ENCODE data around the gene ZNF778. TPM values are rescaled to one million over a fixed set of nuclear protein-coding genes. Genes with fewer than 3 reads are reported as not detected.

The ZNF778 gene
- total RNA-seq, 1 experiment from 2014 or later, result 19.5 TPM

DNA sequence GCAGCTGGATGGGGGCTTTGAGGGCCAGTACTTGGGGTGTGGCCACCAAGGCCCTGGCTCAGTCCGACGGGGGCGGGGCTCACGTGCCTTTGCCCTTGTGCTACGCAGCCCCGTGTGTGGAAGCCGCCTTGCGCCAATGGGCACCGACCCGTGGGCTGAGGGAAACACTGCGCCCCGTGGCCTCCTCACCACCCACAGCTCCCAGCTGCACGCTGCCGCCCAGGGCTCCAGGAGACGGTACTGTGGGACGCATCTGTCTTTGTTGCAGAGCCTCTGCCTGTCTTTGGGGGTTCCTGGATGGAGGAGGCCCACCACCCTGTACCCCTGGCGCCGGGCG, 38.4 kb upstream of the ZNF778 start:
- Histone ChIP-seq H3K4me3 (replicated peaks in 1 of 2; ENCODE audit: low read depth in 1 of 2, low read length in 2 of 2) (no peak overlapping the region), H3K27ac (ENCODE audit: low read depth, low read length) (no peak overlapping the region), H3K9me2 (ENCODE audit: insufficient read depth) (no peaks in the 10 kb centered on the region), H3K27me3 (ENCODE audit: insufficient read depth, low read length) (no peaks in the 10 kb centered on the region), H3K36me3 (ENCODE audit: control insufficient read depth in 1 of 2, insufficient read depth in 2 of 2, low read length in 2 of 2) (no peaks in the 10 kb centered on the region), H3K9ac (ENCODE audit: low read length) (no peak overlapping the region), H3K4me2 (ENCODE audit: low read length) (no peak overlapping the region), H3K79me2 (ENCODE audit: insufficient read depth, low read length) (no peaks in the 10 kb centered on the region), H4K20me1 (ENCODE audit: insufficient read depth) (no peaks in the 10 kb centered on the region), H2AFZ (ENCODE audit: low read depth, low read length, poor library complexity, severe bottlenecking) (no peak overlapping the region), H3K9me3 (ENCODE audit: control insufficient read depth in 1 of 2, insufficient read depth in 1 of 2, low read depth in 1 of 2, low read length in 2 of 2) (no peaks in the 10 kb centered on the region), H3K4me1 (ENCODE audit: control insufficient read depth in 1 of 2, insufficient read depth in 2 of 2, low read length in 2 of 2) (peaks cover 5 to 12% of the 10 kb centered on the region in 2 experiments; a peak in 3 of 4 replicates)
- TF ChIP-seq ZBTB33 (IDR thresholded peaks at IDR 0.05; ENCODE audit: extremely low read depth, insufficient replicate concordance, low read length), result no peak
- no peak for TF ChIP-seq EZH2 (IDR thresholded peaks at IDR 0.05)
- ATAC-seq, result no peak
- no peak for DNase-seq (ENCODE audit: low read depth, low spot score)
- no TSS peak for BruUV-seq (replicated peaks)
- intact Hi-C loops (cut with micrococcal nuclease), result no loop called here
- ChIA-PET CTCF (no interaction called here), RAD21 (ENCODE audit: low non-redundant PET in 1 of 2, low total read pairs in 2 of 2, uncharacterized antibody in 2 of 2, unreplicated experiment in 2 of 2) (no interaction called here), POLR2A (interaction anchor here (1.0 kb wide), 1 partner anchor 14 kb away, joined by 4 read pairs; no protein-coding TSS in a partner anchor)

GRCh38 chr16:89179656-89180315, 37.7 kb upstream of the ZNF778 start:
- H3K4me1 ChIP-seq (ENCODE audit: control insufficient read depth in 1 of 2, insufficient read depth in 2 of 2, low read length in 2 of 2), result peaks cover 5 to 12% of the 10 kb centered on the region in 2 experiments; a peak in 3 of 4 replicates
- no peak overlapping the region for H3K4me3 ChIP-seq (replicated peaks in 1 of 2; ENCODE audit: low read depth in 1 of 2, low read length in 2 of 2)
- no peaks in the 10 kb centered on the region for H3K79me2 ChIP-seq (ENCODE audit: insufficient read depth, low read length)
- no TSS peak for BruUV-seq (replicated peaks)
- ATAC-seq (no peak), DNase-seq (ENCODE audit: low read depth, low spot score) (no peak)
- H3K27ac ChIP-seq (ENCODE audit: low read depth, low read length), result no peak overlapping the region
- no peaks in the 10 kb centered on the region for H3K9me2 ChIP-seq (ENCODE audit: insufficient read depth)
- intact Hi-C loops (cut with micrococcal nuclease), result no loop called here
- no peaks in the 10 kb centered on the region for H3K36me3 ChIP-seq (ENCODE audit: control insufficient read depth in 1 of 2, insufficient read depth in 2 of 2, low read length in 2 of 2)
- ChIA-PET RAD21 (ENCODE audit: low non-redundant PET in 1 of 2, low total read pairs in 2 of 2, uncharacterized antibody in 2 of 2, unreplicated experiment in 2 of 2) (no interaction called here), CTCF (interaction anchor here (1.8 kb wide), 1 partner anchor 13 kb away, joined by 4 read pairs; no protein-coding TSS in a partner anchor), POLR2A (interaction anchor here (1.0 kb wide), 1 partner anchor 13 kb away, joined by 4 read pairs; no protein-coding TSS in a partner anchor)
- H3K27me3 ChIP-seq (ENCODE audit: insufficient read depth, low read length), result no peaks in the 10 kb centered on the region
- H3K9ac ChIP-seq (ENCODE audit: low read length), result no peak overlapping the region
- no peaks in the 10 kb centered on the region for H3K9me3 ChIP-seq (ENCODE audit: control insufficient read depth in 1 of 2, insufficient read depth in 1 of 2, low read depth in 1 of 2, low read length in 2 of 2)
- H4K20me1 ChIP-seq (ENCODE audit: insufficient read depth), result no peaks in the 10 kb centered on the region
- H3K4me2 ChIP-seq (ENCODE audit: low read length), result no peak overlapping the region
- no peak overlapping the region for H2AFZ ChIP-seq (ENCODE audit: low read depth, low read length, poor library complexity, severe bottlenecking)
- TF ChIP-seq EZH2phosphoT487 (IDR thresholded peaks at IDR 0.05; ENCODE audit: borderline replicate concordance), result no peak
- no peak for TF ChIP-seq YY1 (IDR thresholded peaks at IDR 0.05; ENCODE audit: extremely low read depth, insufficient replicate concordance, low read depth, low read length)
- TF ChIP-seq SP1 (IDR thresholded peaks at IDR 0.05; ENCODE audit: low read depth), result no peak
- TF ChIP-seq ZBTB33 (IDR thresholded peaks at IDR 0.05; ENCODE audit: extremely low read depth, insufficient replicate concordance, low read length), result no peak
- TF ChIP-seq, protein P1, sequence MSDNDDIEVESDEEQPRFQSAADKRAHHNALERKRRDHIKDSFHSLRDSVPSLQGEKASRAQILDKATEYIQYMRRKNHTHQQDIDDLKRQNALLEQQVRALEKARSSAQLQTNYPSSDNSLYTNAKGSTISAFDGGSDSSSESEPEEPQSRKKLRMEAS (IDR thresholded peaks at IDR 0.05), result no peak
- TF ChIP-seq JUND (IDR thresholded peaks at IDR 0.05), result no peak
- TF ChIP-seq, protein P2, sequence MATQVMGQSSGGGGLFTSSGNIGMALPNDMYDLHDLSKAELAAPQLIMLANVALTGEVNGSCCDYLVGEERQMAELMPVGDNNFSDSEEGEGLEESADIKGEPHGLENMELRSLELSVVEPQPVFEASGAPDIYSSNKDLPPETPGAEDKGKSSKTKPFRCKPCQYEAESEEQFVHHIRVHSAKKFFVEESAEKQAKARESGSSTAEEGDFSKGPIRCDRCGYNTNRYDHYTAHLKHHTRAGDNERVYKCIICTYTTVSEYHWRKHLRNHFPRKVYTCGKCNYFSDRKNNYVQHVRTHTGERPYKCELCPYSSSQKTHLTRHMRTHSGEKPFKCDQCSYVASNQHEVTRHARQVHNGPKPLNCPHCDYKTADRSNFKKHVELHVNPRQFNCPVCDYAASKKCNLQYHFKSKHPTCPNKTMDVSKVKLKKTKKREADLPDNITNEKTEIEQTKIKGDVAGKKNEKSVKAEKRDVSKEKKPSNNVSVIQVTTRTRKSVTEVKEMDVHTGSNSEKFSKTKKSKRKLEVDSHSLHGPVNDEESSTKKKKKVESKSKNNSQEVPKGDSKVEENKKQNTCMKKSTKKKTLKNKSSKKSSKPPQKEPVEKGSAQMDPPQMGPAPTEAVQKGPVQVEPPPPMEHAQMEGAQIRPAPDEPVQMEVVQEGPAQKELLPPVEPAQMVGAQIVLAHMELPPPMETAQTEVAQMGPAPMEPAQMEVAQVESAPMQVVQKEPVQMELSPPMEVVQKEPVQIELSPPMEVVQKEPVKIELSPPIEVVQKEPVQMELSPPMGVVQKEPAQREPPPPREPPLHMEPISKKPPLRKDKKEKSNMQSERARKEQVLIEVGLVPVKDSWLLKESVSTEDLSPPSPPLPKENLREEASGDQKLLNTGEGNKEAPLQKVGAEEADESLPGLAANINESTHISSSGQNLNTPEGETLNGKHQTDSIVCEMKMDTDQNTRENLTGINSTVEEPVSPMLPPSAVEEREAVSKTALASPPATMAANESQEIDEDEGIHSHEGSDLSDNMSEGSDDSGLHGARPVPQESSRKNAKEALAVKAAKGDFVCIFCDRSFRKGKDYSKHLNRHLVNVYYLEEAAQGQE (IDR thresholded peaks at IDR 0.05; ENCODE audit: low read depth), result no peak
- no peak for TF ChIP-seq ZNF274 (IDR thresholded peaks at IDR 0.05; ENCODE audit: low read depth, low read length)
